GM18951 (cell line): ENCODE data around the gene FOXO3.

Experiments
- POLR2A ChIP-seq: IDR thresholded peaks from 4 replicates; pipeline ENCODE4 v1.6.1; 2011; ENCODE audit warnings: mild to moderate bottlenecking; ENCODE audit not compliant: insufficient read length, insufficient read depth; ENCODE audit errors: extremely low read depth
- in situ Hi-C: fragments of 300-500 bp; cut with MboI; formaldehyde crosslinking; loops from one replicate; pipeline ENCODE4 v1.12.0; 2022; ENCODE audit warnings: low sequenced_read_pairs, mixed read lengths, inconsistent platforms; ENCODE audit not compliant: unreplicated experiment

The FOXO3 gene

GRCh38 chr6:108702106-108702851 is 141.6 kb downstream of the FOXO3 start:
- TF ChIP-seq POLR2A = no peak

GRCh38 chr6:108706649-108707048 is 145.9 kb downstream of the FOXO3 start:
- no peak for TF ChIP-seq POLR2A
- in situ Hi-C loops = no loop called here

More at GRCh38 chr6:108702106-108702851, 141.6 kb downstream of the FOXO3 start:
- in situ Hi-C loops = no loop called here

GRCh38 chr6:108707328-108707976 is 146.7 kb downstream of the FOXO3 start:
- in situ Hi-C loops = no loop called here
- TF ChIP-seq POLR2A = no peak

- TF ChIP-seq POLR2A = no peak
These were observed 149.3 kb downstream of the FOXO3 start for GRCh38 chr6:108710030-108710429.

GRCh38 chr6:108710551-108710950 is 149.8 kb downstream of the FOXO3 start:
- TF ChIP-seq POLR2A = no peak
- in situ Hi-C loops = no loop called here

More at GRCh38 chr6:108710030-108710429, 149.3 kb downstream of the FOXO3 start:
- in situ Hi-C loops = no loop called here

- in situ Hi-C loops = no loop called here
- no peak for TF ChIP-seq POLR2A
These were observed 150.4 kb downstream of the FOXO3 start for GRCh38 chr6:108711071-108711470.

- no peak for TF ChIP-seq POLR2A
- in situ Hi-C loops = no loop called here
These were observed 151.1 kb downstream of the FOXO3 start for GRCh38 chr6:108711826-108712225.

- in situ Hi-C loops = no loop called here
These were observed 152.2 kb downstream of the FOXO3 start for GRCh38 chr6:108712946-108713345.

GRCh38 chr6:108714101-108714765 is 153.5 kb downstream of the FOXO3 start:
- no peak for TF ChIP-seq POLR2A
- in situ Hi-C loops = no loop called here

More at GRCh38 chr6:108712946-108713345, 152.2 kb downstream of the FOXO3 start:
- TF ChIP-seq POLR2A = no peak

- in situ Hi-C loops = no loop called here
These were observed 154.2 kb downstream of the FOXO3 start for GRCh38 chr6:108714766-108715414.

GRCh38 chr6:108715832-108716231 is 155.1 kb downstream of the FOXO3 start:
- no peak for TF ChIP-seq POLR2A
- in situ Hi-C loops = no loop called here

More at GRCh38 chr6:108714766-108715414, 154.2 kb downstream of the FOXO3 start:
- TF ChIP-seq POLR2A = no peak

GRCh38 chr6:108716801-108717791 is 156.4 kb downstream of the FOXO3 start:
- in situ Hi-C loops = no loop called here

More at GRCh38 chr6:108716801-108717791, 156.4 kb downstream of the FOXO3 start:
- TF ChIP-seq POLR2A = no peak
